Osteoblast (primary cell): Measurements from ENCODE around the gene WNT3A. TPM values are rescaled to one million over a fixed set of nuclear protein-coding genes. Genes with fewer than 3 reads are reported as not detected.
A peak's percentile ranks its signal among the peaks of the same experiment; 100 is the strongest.
"Not testable (repeated sequence)": the region's sequence is repeated elsewhere in the genome, so short reads cannot be mapped to it uniquely, and the experiment has no call there.

Experiments used
- DNase-seq: peaks from one replicate; pipeline ENCODE4 v3.0.0; 2011; ENCODE audit warnings: low spot score, mixed read lengths; ENCODE audit not compliant: insufficient read length; ENCODE audit errors: missing footprints
- H2AFZ ChIP-seq: 2 replicates; pipeline ENCODE4 v1.6.0; 2011; ENCODE audit warnings: mild to moderate bottlenecking, low read length
- H3K27ac ChIP-seq: 2 replicates; pipeline ENCODE4 v1.5.1; 2011; ENCODE audit warnings: mild to moderate bottlenecking, low read depth, low read length, moderate library complexity
- H3K27me3 ChIP-seq: 2 replicates; pipeline ENCODE4 v1.6.0; 2012; ENCODE audit warnings: mild to moderate bottlenecking, control low read depth, inconsistent platforms, low read length, moderate library complexity; ENCODE audit not compliant: insufficient read depth
- H3K36me3 ChIP-seq: 2 replicates; pipeline ENCODE4 v1.5.1; 2011; ENCODE audit warnings: mild to moderate bottlenecking, low read length, control low read depth, moderate library complexity; ENCODE audit not compliant: insufficient read depth
- H3K4me1 ChIP-seq: 2 replicates; pipeline ENCODE4 v1.5.1; 2011; ENCODE audit warnings: mild to moderate bottlenecking, low read length, control low read depth, moderate library complexity; ENCODE audit not compliant: insufficient read depth
- H3K4me2 ChIP-seq: 2 replicates; pipeline ENCODE4 v1.6.0; 2011; ENCODE audit warnings: mild to moderate bottlenecking, low read length; ENCODE audit not compliant: insufficient read depth
- H3K4me3 ChIP-seq: fragments of 200-600 bp; sonication (generic); 3 replicates; pipeline ENCODE4 v1.5.1; 2012; ENCODE audit warnings: mild to moderate bottlenecking, low read length, inconsistent platforms; ENCODE audit not compliant: insufficient read depth
- H3K79me2 ChIP-seq: 2 replicates; pipeline ENCODE4 v1.6.0; 2012; ENCODE audit warnings: mild to moderate bottlenecking, low read length, control low read depth, inconsistent platforms; ENCODE audit not compliant: insufficient read depth
- H3K9me3 ChIP-seq: 2 replicates; pipeline ENCODE4 v1.5.1; 2011; ENCODE audit warnings: low read depth, low read length, control low read depth
- H4K20me1 ChIP-seq: 2 replicates; pipeline ENCODE4 v1.6.0; 2012; ENCODE audit warnings: mild to moderate bottlenecking, low read length, control low read depth; ENCODE audit not compliant: insufficient read depth
- total RNA-seq: library from RNA; depleted of rRNA; stranded (reverse); fragments of >200 nt; gene quantifications from 2 replicates; pipeline ENCODE4 v1.2.3, GENCODE V29; 2012
- TF ChIP-seq, protein P1 (sequence below): IDR thresholded peaks from 2 replicates; pipeline ENCODE4 v1.5.1; 2011; ENCODE audit warnings: mild to moderate bottlenecking, low read depth, low read length, moderate library complexity; ENCODE audit errors: extremely low read depth

The WNT3A gene
- total RNA-seq, 1 donor, result not detected

DNA sequence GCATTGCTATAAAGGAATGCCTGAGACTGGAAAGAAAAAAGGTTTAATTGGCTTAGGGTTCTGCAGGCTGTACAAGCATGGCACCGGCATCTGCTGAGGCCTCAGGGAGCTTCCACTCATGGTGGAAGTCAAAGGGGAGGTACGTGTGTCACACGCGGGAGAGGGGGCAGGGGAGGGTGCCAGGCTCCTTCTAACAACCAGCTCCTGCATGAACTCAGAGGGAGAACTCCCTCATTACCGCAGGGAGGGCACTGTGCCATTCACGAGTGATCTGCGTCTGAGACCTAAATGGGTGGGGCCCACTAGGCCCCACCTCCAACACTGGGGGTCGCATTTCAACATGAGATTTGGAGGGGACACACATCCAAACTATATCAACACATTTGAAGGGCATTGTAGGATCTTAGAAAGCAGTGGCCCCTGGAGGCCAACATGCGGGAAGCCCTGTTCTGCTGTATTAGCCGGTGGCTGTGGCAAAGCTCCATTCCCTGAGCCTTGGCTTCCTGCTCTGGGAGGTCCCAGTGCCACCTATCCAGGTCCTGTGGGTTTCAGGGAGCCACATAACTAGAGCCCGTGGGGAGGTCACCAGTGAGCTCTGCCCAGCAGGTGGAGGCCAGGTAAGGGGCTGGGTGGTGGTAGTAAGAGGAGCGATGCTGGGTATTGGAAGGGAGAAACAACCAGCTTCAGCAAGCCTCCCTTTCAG lies 10.0 kb downstream of the WNT3A start:
- Histone ChIP-seq H3K27ac (no peak overlapping the region), H4K20me1 (no peaks in the 10 kb centered on the region), H3K4me1 (peaks cover 9% of the 10 kb centered on the region), H3K9me3 (no peaks in the 10 kb centered on the region), H3K4me3 (no peak overlapping the region), H3K79me2 (no peaks in the 10 kb centered on the region), H2AFZ (no peak overlapping the region), H3K36me3 (no peaks in the 10 kb centered on the region), H3K27me3 (no peaks in the 10 kb centered on the region), H3K4me2 (no peak overlapping the region)
- TF ChIP-seq, protein P1, sequence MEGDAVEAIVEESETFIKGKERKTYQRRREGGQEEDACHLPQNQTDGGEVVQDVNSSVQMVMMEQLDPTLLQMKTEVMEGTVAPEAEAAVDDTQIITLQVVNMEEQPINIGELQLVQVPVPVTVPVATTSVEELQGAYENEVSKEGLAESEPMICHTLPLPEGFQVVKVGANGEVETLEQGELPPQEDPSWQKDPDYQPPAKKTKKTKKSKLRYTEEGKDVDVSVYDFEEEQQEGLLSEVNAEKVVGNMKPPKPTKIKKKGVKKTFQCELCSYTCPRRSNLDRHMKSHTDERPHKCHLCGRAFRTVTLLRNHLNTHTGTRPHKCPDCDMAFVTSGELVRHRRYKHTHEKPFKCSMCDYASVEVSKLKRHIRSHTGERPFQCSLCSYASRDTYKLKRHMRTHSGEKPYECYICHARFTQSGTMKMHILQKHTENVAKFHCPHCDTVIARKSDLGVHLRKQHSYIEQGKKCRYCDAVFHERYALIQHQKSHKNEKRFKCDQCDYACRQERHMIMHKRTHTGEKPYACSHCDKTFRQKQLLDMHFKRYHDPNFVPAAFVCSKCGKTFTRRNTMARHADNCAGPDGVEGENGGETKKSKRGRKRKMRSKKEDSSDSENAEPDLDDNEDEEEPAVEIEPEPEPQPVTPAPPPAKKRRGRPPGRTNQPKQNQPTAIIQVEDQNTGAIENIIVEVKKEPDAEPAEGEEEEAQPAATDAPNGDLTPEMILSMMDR, result no peak
- DNase-seq, result peak; percentile 55

DNA sequence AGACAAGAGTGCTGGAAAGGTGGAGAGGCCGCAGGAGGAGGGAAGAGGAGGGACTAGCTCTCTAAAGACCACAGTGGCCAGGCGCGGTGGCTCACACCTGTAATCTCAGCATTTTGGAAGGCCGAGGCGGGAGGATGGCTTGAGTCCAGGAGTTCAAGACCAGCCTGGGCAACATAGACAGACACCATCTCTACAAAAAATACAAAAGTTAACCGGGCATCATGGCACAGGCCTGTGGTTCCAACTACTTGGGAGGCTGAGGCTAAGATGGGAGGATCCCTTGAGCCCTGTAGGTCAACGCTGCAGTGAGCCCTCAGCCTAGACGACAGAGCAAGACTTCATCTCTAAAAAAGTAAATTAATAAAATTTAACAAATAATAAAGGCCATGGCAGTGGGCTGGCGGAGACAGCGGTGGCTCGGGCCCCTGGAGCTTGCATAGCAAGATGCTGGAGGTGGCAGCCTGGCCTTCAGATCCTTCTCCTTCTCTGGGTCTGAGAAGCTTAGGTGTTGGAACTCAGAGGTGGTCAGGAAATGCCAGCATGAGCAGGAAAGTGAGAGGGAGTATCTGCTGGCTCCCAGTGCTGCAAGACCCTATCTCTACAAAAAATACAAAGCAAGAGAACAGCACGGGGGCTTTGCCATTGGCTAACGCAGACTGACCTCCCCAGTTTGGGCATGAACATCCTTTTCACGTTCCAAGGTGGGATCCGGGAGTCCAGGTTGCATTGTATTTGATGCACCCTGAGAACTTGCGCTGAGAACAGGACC lies 10.7 kb downstream of the WNT3A start:
- H3K9me3 ChIP-seq, result no peaks in the 10 kb centered on the region
- no peak for DNase-seq
- no peaks in the 10 kb centered on the region for H3K79me2 ChIP-seq
- H3K4me1 ChIP-seq, result peaks cover 9% of the 10 kb centered on the region
- TF ChIP-seq, protein P1, result no peak
- H3K27ac ChIP-seq, result no peak overlapping the region
- no peaks in the 10 kb centered on the region for H3K36me3 ChIP-seq
- H3K4me3 ChIP-seq, result no peak overlapping the region
- H2AFZ ChIP-seq, result no peak overlapping the region
- no peaks in the 10 kb centered on the region for H3K27me3 ChIP-seq
- no peaks in the 10 kb centered on the region for H4K20me1 ChIP-seq
- no peak overlapping the region for H3K4me2 ChIP-seq

DNA sequence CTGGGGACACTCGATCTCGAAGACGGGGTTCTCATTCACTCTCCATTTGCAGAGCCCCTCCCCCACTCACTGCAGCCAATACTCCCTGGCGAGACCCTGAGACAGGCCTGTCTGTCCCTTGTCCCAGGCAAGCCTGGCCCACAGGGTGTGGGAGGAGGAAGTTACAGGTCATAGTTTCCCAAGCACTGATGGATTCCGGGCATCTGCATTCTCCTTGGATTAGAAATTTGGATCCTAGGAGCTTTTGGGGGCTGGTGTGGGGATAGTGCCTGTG lies 11.3 kb downstream of the WNT3A start:
- Histone ChIP-seq H3K4me2 (no peak overlapping the region), H3K27ac (no peak overlapping the region), H3K4me1 (peaks cover 9% of the 10 kb centered on the region), H3K79me2 (no peaks in the 10 kb centered on the region), H3K27me3 (no peaks in the 10 kb centered on the region), H3K36me3 (no peaks in the 10 kb centered on the region), H3K9me3 (no peaks in the 10 kb centered on the region), H4K20me1 (no peaks in the 10 kb centered on the region), H2AFZ (no peak overlapping the region), H3K4me3 (no peak overlapping the region)
- TF ChIP-seq, protein P1, result no peak
- no peak for DNase-seq

DNA sequence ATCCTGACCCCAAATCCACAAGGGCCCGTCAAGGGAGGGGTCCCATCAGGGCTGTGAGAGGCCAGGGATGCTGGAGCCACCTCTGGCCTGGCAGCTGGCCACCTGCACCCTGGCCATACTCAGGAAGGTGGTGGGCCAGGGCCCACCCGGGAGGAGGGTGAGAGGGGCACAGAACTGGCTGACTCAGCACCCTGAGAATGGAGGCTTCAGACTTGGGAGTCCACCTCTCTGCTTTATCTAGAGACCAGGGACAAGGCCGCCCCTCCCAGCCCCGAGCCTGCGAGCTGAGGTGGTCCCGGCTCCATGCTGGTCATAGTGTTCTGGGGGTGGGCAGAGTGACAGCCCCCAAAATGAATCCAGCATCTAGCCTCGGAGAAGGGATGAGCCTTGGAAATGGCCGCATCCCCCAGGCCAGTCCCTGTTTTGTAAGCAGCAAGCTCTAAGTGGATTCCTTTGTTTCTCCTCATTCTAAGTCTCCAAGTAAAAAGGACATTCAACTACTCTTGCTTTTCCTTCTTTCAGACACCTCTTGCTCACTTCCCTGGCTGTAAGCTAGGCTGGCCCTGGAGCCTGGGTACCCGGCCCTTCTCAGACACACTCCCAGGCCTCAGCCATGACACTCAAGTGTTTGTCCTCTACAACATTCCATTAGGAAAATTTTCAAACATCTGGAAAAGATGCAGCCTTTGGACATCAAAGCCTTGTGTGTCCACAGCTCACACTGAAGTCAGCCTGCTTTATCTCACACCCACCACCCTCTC lies 12.3 kb downstream of the WNT3A start:
- TF ChIP-seq, protein P1, result no peak
- H3K4me3 ChIP-seq, result no peak overlapping the region
- peak; percentile 79 for DNase-seq
- no peak overlapping the region for H3K27ac ChIP-seq
- H2AFZ ChIP-seq, result no peak overlapping the region
- no peaks in the 10 kb centered on the region for H3K9me3 ChIP-seq
- peaks cover 9% of the 10 kb centered on the region for H3K4me1 ChIP-seq
- H3K4me2 ChIP-seq, result no peak overlapping the region
- H3K36me3 ChIP-seq, result no peaks in the 10 kb centered on the region
- H3K79me2 ChIP-seq, result no peaks in the 10 kb centered on the region
- H4K20me1 ChIP-seq, result no peaks in the 10 kb centered on the region
- H3K27me3 ChIP-seq, result peaks cover 6% of the 10 kb centered on the region

DNA sequence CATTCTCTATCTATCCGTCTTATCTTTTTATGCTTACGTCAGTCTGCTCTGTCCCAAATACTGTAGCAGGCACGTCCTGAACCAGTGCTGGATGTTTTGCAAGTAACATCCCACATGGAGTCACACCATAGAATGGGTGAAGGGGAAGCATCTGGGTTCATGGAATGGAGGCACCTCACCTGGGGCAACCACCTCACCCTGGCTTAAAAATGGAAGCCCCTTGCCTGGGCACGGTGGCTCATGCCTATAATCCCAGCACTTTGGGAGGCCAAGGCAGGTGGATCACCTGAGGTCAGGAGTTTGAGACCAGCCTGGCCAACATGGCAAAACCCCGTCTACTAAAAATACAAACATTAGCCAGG lies 12.9 kb downstream of the WNT3A start:
- H3K4me2 ChIP-seq, DNase-seq, H4K20me1 ChIP-seq, H3K27ac ChIP-seq, H3K4me1 ChIP-seq, H3K27me3 ChIP-seq, H3K4me3 ChIP-seq, H3K79me2 ChIP-seq, H2AFZ ChIP-seq, H3K9me3 ChIP-seq, H3K36me3 ChIP-seq: not testable (repeated sequence)
